GM12865 (cell line): ENCODE measurements around the gene NFAT5.
"Not testable (repeated sequence)": the region's sequence is repeated elsewhere in the genome, so short reads cannot be mapped to it uniquely, and the experiment has no call there.

Source experiments
- DNase-seq: peaks from one replicate; pipeline ENCODE4 v3.0.0; 2010; ENCODE audit warnings: low read depth
- H3K4me3 ChIP-seq: 2 replicates; pipeline ENCODE4 v1.5.1; 2011; ENCODE audit warnings: mild to moderate bottlenecking, low read depth, low read length, control low read depth
- CTCF ChIP-seq: IDR thresholded peaks from 2 replicates; pipeline ENCODE4 v1.5.1; 2011; ENCODE audit warnings: low read length, control low read depth, low read depth, inconsistent platforms; ENCODE audit not compliant: insufficient read depth; ENCODE audit errors: missing control alignments

The NFAT5 gene

GRCh38 chr16:69566240-69566980 is 644 bp downstream of the NFAT5 start:
- DNase-seq, result peak; percentile 66
- TF ChIP-seq CTCF, result no peak
- peak overlapping the region; percentile 77 for H3K4me3 ChIP-seq

DNA sequence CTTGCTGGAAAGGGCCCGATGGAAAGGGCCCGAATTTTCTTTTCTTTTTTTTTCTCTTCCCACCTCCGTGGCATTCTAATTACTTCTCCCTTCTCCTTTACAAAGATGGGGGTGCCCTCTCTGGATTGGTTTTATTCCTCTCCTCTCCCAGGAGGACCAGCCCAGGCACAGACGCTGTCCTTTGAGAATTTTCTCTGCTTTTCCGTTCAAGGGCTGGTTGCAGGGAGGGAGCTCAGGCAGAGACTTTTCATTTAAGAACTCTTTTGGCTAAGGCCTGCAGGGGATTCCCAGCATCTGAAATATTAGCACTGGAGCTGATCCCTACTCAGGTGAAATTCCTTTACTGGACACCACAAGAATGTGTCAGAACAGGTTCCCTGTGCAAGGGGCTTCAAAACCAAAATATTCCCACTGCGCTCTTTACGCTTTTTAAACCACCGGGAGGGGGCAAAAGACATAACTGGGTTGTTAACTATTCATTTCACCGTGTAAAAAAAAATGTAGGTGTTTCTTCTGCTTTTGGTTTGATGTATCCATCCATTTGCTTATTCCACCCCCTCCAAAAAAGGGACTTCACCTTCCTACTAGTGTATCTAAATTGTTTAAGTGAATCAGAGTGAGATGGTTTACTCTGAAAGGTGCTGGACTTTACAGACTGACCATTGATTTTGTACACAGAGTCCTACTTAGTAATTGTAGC is 1.4 kb downstream of the NFAT5 start:
- H3K4me3 ChIP-seq, result peak overlapping the region; percentile 77
- peak; percentile 17 for TF ChIP-seq CTCF
- peak; percentile 41 for DNase-seq

- H3K4me3 ChIP-seq, result peak overlapping the region; percentile 77
- DNase-seq, result no peak
- TF ChIP-seq CTCF, result no peak
These were observed 2.9 kb downstream of the NFAT5 start for GRCh38 chr16:69568676-69569075.

DNA sequence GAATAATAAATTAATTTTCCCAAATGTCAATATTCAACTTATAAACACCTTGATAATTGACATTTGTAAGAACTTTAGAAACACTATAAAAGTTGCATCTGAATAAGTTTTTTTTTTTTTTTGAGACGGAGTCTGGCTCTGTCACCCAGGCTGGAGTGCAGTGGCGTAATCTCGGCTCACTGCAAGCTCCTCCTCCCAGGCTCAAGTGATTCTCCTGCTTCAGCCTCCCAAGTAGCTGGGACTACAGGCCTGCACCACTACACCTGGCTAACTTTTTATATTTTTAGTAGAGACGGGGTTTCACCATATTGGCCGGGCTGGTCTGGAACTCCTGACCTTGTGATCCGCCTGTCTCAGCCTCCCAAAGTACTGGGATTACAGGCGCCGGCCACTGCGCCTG is 13.0 kb downstream of the NFAT5 start:
- not testable (repeated sequence) for H3K4me3 ChIP-seq

DNA sequence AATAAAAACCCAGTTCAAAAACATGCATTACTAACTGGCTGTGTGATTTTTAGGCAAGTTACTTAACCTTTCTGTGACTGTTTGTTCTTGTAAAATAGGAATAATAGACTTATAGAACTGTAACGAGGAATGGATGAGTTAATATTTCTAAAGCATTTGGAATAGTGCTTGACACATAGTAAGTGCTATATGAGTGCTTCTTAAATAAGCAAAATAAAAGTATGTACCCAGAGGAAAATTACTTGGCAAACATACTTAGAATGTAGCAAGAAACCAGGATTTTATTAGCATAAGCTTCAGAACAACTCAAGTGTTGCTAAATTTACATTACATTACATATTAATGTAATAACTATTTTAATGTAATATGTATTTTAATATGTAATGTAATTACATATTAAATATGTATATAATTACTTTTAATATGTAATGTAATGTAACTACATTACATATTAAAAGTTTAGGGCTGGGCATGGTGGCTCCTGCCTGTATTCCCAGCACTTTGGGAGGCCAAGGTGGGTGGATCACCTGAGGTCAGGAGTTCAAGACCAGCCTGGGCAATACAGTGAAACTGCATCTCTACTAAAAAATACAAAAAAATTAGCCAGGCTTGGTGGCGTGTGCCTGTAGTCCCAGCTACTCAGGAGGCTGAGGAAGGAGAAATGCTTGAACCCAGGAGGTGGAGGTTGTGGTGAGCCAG is 14.2 kb downstream of the NFAT5 start:
- DNase-seq, result no peak
- no peak overlapping the region for H3K4me3 ChIP-seq
- no peak for TF ChIP-seq CTCF

More for the DNA sequence above, 13.0 kb downstream of the NFAT5 start:
- DNase-seq, result not testable (repeated sequence)

DNA sequence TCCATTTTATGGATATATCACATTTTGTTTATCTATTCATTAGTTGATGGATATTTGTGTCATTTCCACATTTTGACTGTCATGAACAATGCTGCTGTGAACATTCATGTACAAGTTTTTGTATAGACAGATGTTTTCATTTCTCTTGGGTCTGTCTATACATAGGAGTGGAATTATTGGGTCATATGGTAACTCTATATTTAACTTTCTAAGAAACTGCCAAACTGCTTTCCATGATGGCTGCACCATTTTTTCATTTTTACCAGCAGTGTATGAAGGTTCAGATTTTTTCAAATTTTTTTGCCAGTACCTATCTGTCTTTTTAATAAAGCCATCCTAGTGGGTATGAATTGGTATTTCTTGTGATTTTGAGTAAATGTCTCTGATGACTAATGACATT is 15.5 kb downstream of the NFAT5 start:
- no peak for DNase-seq
- TF ChIP-seq CTCF, result no peak
- no peak overlapping the region for H3K4me3 ChIP-seq

- not testable (repeated sequence) for DNase-seq, H3K4me3 ChIP-seq
These were observed 18.7 kb downstream of the NFAT5 start for GRCh38 chr16:69584493-69584892.
